HepG2 (cell line): ENCODE measurements around the gene NUDT2. TPM values are rescaled to one million over a fixed set of nuclear protein-coding genes. Genes with fewer than 3 reads are reported as not detected.
A peak's percentile ranks its signal among the peaks of the same experiment; 100 is the strongest.

Source experiments
- FOXA1 ChIP-seq, 2 experiments: fragments of 450-650 bp in 1 of 2; sonication (generic) in 1 of 2; formaldehyde crosslinking in 1 of 2; IDR thresholded peaks; 2 replicates each; pipeline versions ENCODE4 v1.4.0 to v1.6.1; 2016 to 2020; ENCODE audit warnings: missing genetic modification reagents in 1 of 2
- HDAC1 ChIP-seq: sonication (generic); formaldehyde crosslinking; IDR thresholded peaks from 2 replicates; pipeline ENCODE4 v1.5.1; 2020; ENCODE audit warnings: mild to moderate bottlenecking, missing genetic modification reagents
- IRF2 ChIP-seq: IDR thresholded peaks from 2 replicates; pipeline ENCODE4 v1.6.1; 2018; ENCODE audit warnings: missing genetic modification reagents, missing compliant biosample characterization
- JARID2 ChIP-seq: sonication (generic); formaldehyde crosslinking; IDR thresholded peaks from 2 replicates; pipeline ENCODE4 v1.8.1; 2023; ENCODE audit warnings: missing genetic modification reagents, inconsistent platforms; ENCODE audit not compliant: insufficient replicate concordance
- RFX3 ChIP-seq: IDR thresholded peaks from 2 replicates; pipeline ENCODE4 v1.6.1; 2016; ENCODE audit warnings: missing biosample characterization, missing genetic modification reagents
- SP2 ChIP-seq: sonication (generic); formaldehyde crosslinking; IDR thresholded peaks from 2 replicates; pipeline ENCODE4 v1.5.1; 2020; ENCODE audit warnings: mild to moderate bottlenecking, missing genetic modification reagents
- TAF1 ChIP-seq: sonication (generic); formaldehyde crosslinking; IDR thresholded peaks from 2 replicates; pipeline ENCODE4 v1.4.0; 2020; ENCODE audit warnings: missing genetic modification reagents
- TCF7 ChIP-seq: sonication (generic); IDR thresholded peaks from 2 replicates; pipeline ENCODE4 v1.6.1; 2016; ENCODE audit warnings: antibody characterized with exemption, low read depth
- USF2 ChIP-seq, 2 experiments: sonication (generic) in 1 of 2; formaldehyde crosslinking in 1 of 2; IDR thresholded peaks; 2 replicates each; pipeline versions ENCODE4 v1.5.1 to v1.6.1; 2011 to 2020; ENCODE audit warnings: borderline replicate concordance in 1 of 2, low read depth in 1 of 2, low read length in 1 of 2, mild to moderate bottlenecking in 1 of 2, missing genetic modification reagents in 1 of 2, moderate library complexity in 1 of 2
- YEATS2 ChIP-seq: sonication (generic); formaldehyde crosslinking; IDR thresholded peaks from 2 replicates; pipeline ENCODE4 v1.4.0; 2020; ENCODE audit warnings: missing genetic modification reagents, borderline replicate concordance
- ZBTB33 ChIP-seq: sonication (generic); formaldehyde crosslinking; IDR thresholded peaks from 2 replicates; pipeline ENCODE4 v1.4.0; 2020; ENCODE audit warnings: missing genetic modification reagents
- ZFY ChIP-seq: sonication (generic); formaldehyde crosslinking; IDR thresholded peaks from 2 replicates; pipeline ENCODE4 v1.4.0; 2020; ENCODE audit warnings: missing genetic modification reagents
- ZNF256 ChIP-seq: sonication (generic); formaldehyde crosslinking; conservative IDR thresholded peaks from 2 replicates; pipeline ENCODE4 v1.4.0; 2020; ENCODE audit warnings: missing genetic modification reagents
- ZNF331 ChIP-seq: sonication (generic); formaldehyde crosslinking; IDR thresholded peaks from 2 replicates; pipeline ENCODE4 v1.4.0; 2020; ENCODE audit warnings: missing genetic modification reagents
- ZNF350 ChIP-seq: sonication (generic); formaldehyde crosslinking; IDR thresholded peaks from 2 replicates; pipeline ENCODE4 v1.4.0; 2020; ENCODE audit warnings: mild to moderate bottlenecking, low read depth, missing genetic modification reagents, borderline replicate concordance
- ZNF354B ChIP-seq: sonication (generic); formaldehyde crosslinking; IDR thresholded peaks from 2 replicates; pipeline ENCODE4 v1.8.0; 2022; ENCODE audit warnings: mild to moderate bottlenecking, missing genetic modification reagents
- ZNF431 ChIP-seq: sonication (generic); formaldehyde crosslinking; IDR thresholded peaks from 2 replicates; pipeline ENCODE4 v1.9.0; 2022; ENCODE audit warnings: missing genetic modification reagents, low read depth, mild to moderate bottlenecking, borderline replicate concordance
- ZNF543 ChIP-seq: sonication (generic); formaldehyde crosslinking; IDR thresholded peaks from 2 replicates; pipeline ENCODE4 v1.4.0; 2020; ENCODE audit warnings: mild to moderate bottlenecking, missing genetic modification reagents
- ZNF556 ChIP-seq: sonication (generic); formaldehyde crosslinking; IDR thresholded peaks from 2 replicates; pipeline ENCODE4 v1.4.0; 2020; ENCODE audit warnings: mild to moderate bottlenecking, missing genetic modification reagents, borderline replicate concordance
- ZNF773 ChIP-seq: sonication (generic); formaldehyde crosslinking; IDR thresholded peaks from 2 replicates; pipeline ENCODE4 v1.4.0; 2020; ENCODE audit warnings: missing genetic modification reagents, borderline replicate concordance
- ZNF878 ChIP-seq: sonication (generic); formaldehyde crosslinking; IDR thresholded peaks from 2 replicates; pipeline ENCODE4 v1.8.1; 2023; ENCODE audit warnings: mild to moderate bottlenecking, missing genetic modification reagents, moderate library complexity
- ZXDC ChIP-seq: sonication (generic); formaldehyde crosslinking; IDR thresholded peaks from 2 replicates; pipeline ENCODE4 v1.5.0; 2020; ENCODE audit warnings: mild to moderate bottlenecking, missing genetic modification reagents
- polyA plus RNA-seq, 8 experiments: library from polyadenylated mRNA; depleted of rRNA in 3 of 8; stranded (reverse) in 7 of 8; unstranded in 1 of 8; fragments of >200 nt; fragmentation: Illumina TruSeq in 4 of 8; extraction: Trizol in 4 of 8; gene quantifications; 2 replicates each; pipeline versions ENCODE4 v1.2.1 to v1.2.3, GENCODE V29; 2011 to 2016; ENCODE audit warnings: low read depth in 4 of 8, missing spikeins in 1 of 8, mixed read lengths in 1 of 8; ENCODE audit not compliant: insufficient read depth in 1 of 8
- total RNA-seq, 5 experiments: library from RNA; depleted of rRNA; stranded (reverse); fragments of >200 nt; fragmentation: Illumina TruSeq; extraction: Trizol; gene quantifications; 2 replicates each; pipeline ENCODE4 v1.2.3, GENCODE V29; 2016; ENCODE audit warnings: low read depth in 1 of 5

The NUDT2 gene
- total and polyA plus RNA-seq, 2 of the 13 experiments (the other 11 are each of a cell fraction or from before 2014, with no cell fraction given): 19.9 to 24.6 TPM

- TF ChIP-seq YEATS2 (peak; percentile 88), ZXDC (CRISPR knock-in tag) (no peak), ZNF256 (CRISPR knock-in tag) (no peak), HDAC1 (peak; percentile 99), JARID2 (CRISPR knock-in tag) (no peak), TAF1 (peak; percentile 84; the same call in 1 of the 2 replicates), ZNF773 (CRISPR knock-in tag) (0 out of 2 replicates have a peak, but pooled peaks have one; percentile 49), SP2 (CRISPR knock-in tag) (peak; percentile 95), TCF7 (no peak), ZNF556 (CRISPR knock-in tag) (0 out of 2 replicates have a peak, but pooled peaks have one; percentile 15), ZNF331 (no peak), IRF2 (CRISPR knock-in tag) (peak; percentile 26; the same call in 1 of the 2 replicates), ZFY (peak; percentile 95), RFX3 (CRISPR knock-in tag) (peak; percentile 98), ZBTB33 (0 out of 2 replicates have a peak, but pooled peaks have one; percentile 14), ZNF431 (peak; percentile 34; the same call in 1 of the 2 replicates), USF2 (IDR thresholded peaks at IDR 0.05; ENCODE audit: low read depth, low read length) (no peak), USF2 (CRISPR knock-in tag; IDR thresholded peaks at IDR 0.05; ENCODE audit: borderline replicate concordance) (no peak), FOXA1 (IDR thresholded peaks at IDR 0.05) (no peak), FOXA1 (CRISPR knock-in tag; IDR thresholded peaks at IDR 0.05) (0 out of 2 replicates have a peak, but pooled peaks have one; percentile 7), ZNF350 (CRISPR knock-in tag) (peak; percentile 72; the same call in 1 of the 2 replicates), ZNF543 (CRISPR knock-in tag) (no peak), ZNF354B (CRISPR knock-in tag) (no peak; the same call in 1 of the 2 replicates), ZNF878 (CRISPR knock-in tag) (peak; percentile 36; the same call in 1 of the 2 replicates)
Measured at GRCh38 chr9:34328987-34329832, at the start of gene NUDT2, which contains the start of gene KIF24 (continued).
